Mammary epithelial cell (primary cell): Measurements from ENCODE around the gene CPSF4.

Experiments used
- EZH2 ChIP-seq: IDR thresholded peaks from 2 replicates; pipeline ENCODE4 v1.6.1; 2012; ENCODE audit warnings: low read length, inconsistent platforms, borderline replicate concordance
- TF ChIP-seq, protein P1 (sequence below), 2 donors: IDR thresholded peaks in 1 of 2; conservative IDR thresholded peaks in 1 of 2; 2 replicates each; pipeline ENCODE4 v1.5.1; 2011 to 2012; ENCODE audit warnings: inconsistent platforms in 2 of 2, low read length in 2 of 2, mild to moderate bottlenecking in 2 of 2, control low read depth in 1 of 2, low read depth in 1 of 2; ENCODE audit not compliant: insufficient read depth in 1 of 2; ENCODE audit errors: extremely low read depth in 1 of 2

DNA sequence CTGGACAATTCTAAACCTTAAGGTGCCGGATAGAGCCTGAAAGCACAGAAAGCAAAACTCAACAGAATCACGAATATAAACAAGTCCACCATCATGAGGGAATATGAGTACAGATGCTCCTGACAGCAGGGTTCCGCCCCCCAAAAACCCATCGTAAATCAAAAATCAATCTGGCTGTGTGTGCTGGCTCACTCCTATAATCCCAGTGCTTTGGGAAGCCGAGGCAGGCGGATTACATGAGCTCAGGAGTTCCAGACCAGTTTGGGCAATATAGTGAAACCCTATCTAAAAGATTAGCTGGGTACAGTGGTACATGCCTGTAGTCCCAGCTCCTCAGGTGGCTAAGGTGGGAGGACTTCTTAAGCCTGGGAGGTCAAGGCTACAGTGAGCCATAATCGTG is 17.8 kb upstream of the CPSF4 start:
- TF ChIP-seq, protein P1, sequence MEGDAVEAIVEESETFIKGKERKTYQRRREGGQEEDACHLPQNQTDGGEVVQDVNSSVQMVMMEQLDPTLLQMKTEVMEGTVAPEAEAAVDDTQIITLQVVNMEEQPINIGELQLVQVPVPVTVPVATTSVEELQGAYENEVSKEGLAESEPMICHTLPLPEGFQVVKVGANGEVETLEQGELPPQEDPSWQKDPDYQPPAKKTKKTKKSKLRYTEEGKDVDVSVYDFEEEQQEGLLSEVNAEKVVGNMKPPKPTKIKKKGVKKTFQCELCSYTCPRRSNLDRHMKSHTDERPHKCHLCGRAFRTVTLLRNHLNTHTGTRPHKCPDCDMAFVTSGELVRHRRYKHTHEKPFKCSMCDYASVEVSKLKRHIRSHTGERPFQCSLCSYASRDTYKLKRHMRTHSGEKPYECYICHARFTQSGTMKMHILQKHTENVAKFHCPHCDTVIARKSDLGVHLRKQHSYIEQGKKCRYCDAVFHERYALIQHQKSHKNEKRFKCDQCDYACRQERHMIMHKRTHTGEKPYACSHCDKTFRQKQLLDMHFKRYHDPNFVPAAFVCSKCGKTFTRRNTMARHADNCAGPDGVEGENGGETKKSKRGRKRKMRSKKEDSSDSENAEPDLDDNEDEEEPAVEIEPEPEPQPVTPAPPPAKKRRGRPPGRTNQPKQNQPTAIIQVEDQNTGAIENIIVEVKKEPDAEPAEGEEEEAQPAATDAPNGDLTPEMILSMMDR (conservative IDR thresholded peaks at IDR 0.05 in 1 of 2, IDR thresholded peaks at IDR 0.05 in 1 of 2; ENCODE audit: extremely low read depth in 1 of 2, insufficient read depth in 1 of 2, low read depth in 1 of 2, low read length in 2 of 2) = no peak
- no peak for TF ChIP-seq EZH2
